K562 (cell line): ENCODE results near the gene MEIOB. TPM values are rescaled to one million over a fixed set of nuclear protein-coding genes. Genes with fewer than 3 reads are reported as not detected.

Experiments used
- ATAC-seq: fragments of 200-7000 bp; cut with Tn5 transposase; 3 replicates; pipeline ENCODE4 v1.9.1; 2020; ENCODE audit warnings: moderate library complexity
- BruUV-seq: library from RNA; stranded (reverse); fragments of 400-500 nt; replicated peaks from 2 replicates; lab custom pipeline; 2021; lab: Mats Ljungman, UMichigan
- CTCF ChIA-PET: fragments of 300-600 bp; formaldehyde crosslinking; extraction: SDS; loops from one replicate; lab custom pipeline; 2021; ENCODE audit warnings: low intra/inter-chr PET ratio; lab: Yijun Ruan, JAX
- POLR2A ChIA-PET: fragments of 300-600, 350-650 bp; sonication (Branson Sonifier 250); formaldehyde crosslinking; extraction: SDS; loops from one replicate; lab custom pipeline; 2021; ENCODE audit warnings: antibody characterized with exemption, inconsistent platforms; lab: Yijun Ruan, JAX
- DNase-seq, 4 experiments: peaks; one replicate each; pipeline versions ENCODE4 v3.0.0 to v3.0.0-alpha.2; 2011 to 2018; ENCODE audit warnings: low spot score in 3 of 4, mixed read lengths in 3 of 4; ENCODE audit errors: extremely low read depth in 1 of 4
- FAIRE-seq: peaks from 2 replicates; lab custom pipeline; 2011; peaks lifted over from hg19 to GRCh38; lab: Jason Lieb, UNC
- H2AFZ ChIP-seq: 2 replicates; pipeline ENCODE4 v1.6.0; 2011; ENCODE audit warnings: low read depth, low read length, control low read depth, inconsistent platforms
- H3K27ac ChIP-seq: fragments of 200-600 bp; 3 replicates; pipeline ENCODE4 v1.8.0; 2011; ENCODE audit warnings: low read depth, mild to moderate bottlenecking, control low read depth, inconsistent platforms, low read length, moderate library complexity, mixed read lengths; ENCODE audit errors: extremely low read depth
- H3K27me3 ChIP-seq, 2 experiments: fragments of 300-600 bp in 1 of 2; 2 replicates in 1 of 2; 3 replicates in 1 of 2; pipeline versions ENCODE4 v1.6.0 to v1.8.0; 2011; ENCODE audit warnings: inconsistent platforms in 2 of 2, low read length in 2 of 2, mild to moderate bottlenecking in 1 of 2, mixed read lengths in 1 of 2, moderate library complexity in 1 of 2; ENCODE audit not compliant: control insufficient read depth in 2 of 2, insufficient read depth in 2 of 2
- H3K36me3 ChIP-seq: fragments of 300-600 bp; 3 replicates; pipeline ENCODE4 v1.8.0; 2011; ENCODE audit warnings: mild to moderate bottlenecking, low read length, inconsistent platforms; ENCODE audit not compliant: control insufficient read depth, insufficient read depth
- H3K4me1 ChIP-seq, 2 experiments: fragments of 200-600 bp in 1 of 2; replicated peaks in 1 of 2; 2 replicates in 1 of 2; 3 replicates in 1 of 2; pipeline versions ENCODE4 v1.5.1 to v1.8.0; 2011; ENCODE audit warnings: inconsistent platforms in 2 of 2, low read length in 2 of 2, mild to moderate bottlenecking in 1 of 2, mixed read lengths in 1 of 2, moderate library complexity in 1 of 2; ENCODE audit not compliant: control insufficient read depth in 2 of 2, insufficient read depth in 2 of 2
- H3K4me2 ChIP-seq: 2 replicates; pipeline ENCODE4 v1.6.1; 2011; ENCODE audit warnings: low read length, control low read depth, inconsistent platforms, mixed read lengths; ENCODE audit not compliant: insufficient read depth
- H3K4me3 ChIP-seq: fragments of 200-600 bp; sonication (generic), shearing (Covaris generic); 2 replicates; pipeline ENCODE4 v1.5.1; 2016; ENCODE audit warnings: control low read depth, inconsistent platforms
- H3K79me2 ChIP-seq: fragments of 200-600 bp; 3 replicates; pipeline ENCODE4 v1.8.0; 2011; ENCODE audit warnings: low read length, inconsistent platforms; ENCODE audit not compliant: control insufficient read depth, insufficient read depth
- H3K9ac ChIP-seq, 2 experiments: 2 replicates each; pipeline versions ENCODE4 v1.6.0 to v1.6.1; 2011; ENCODE audit warnings: low read depth in 2 of 2, low read length in 2 of 2, control low read depth in 1 of 2, inconsistent platforms in 1 of 2, mild to moderate bottlenecking in 1 of 2, mixed read lengths in 1 of 2; ENCODE audit not compliant: insufficient read depth in 1 of 2
- H3K9me1 ChIP-seq: one replicate; pipeline ENCODE4 v1.6.0; 2011; ENCODE audit warnings: inconsistent platforms, mild to moderate bottlenecking, low read length, moderate library complexity; ENCODE audit not compliant: control insufficient read depth, insufficient read depth
- H3K9me3 ChIP-seq: replicated peaks from 2 replicates; pipeline ENCODE4 v1.5.1; 2011; ENCODE audit warnings: low read depth, low read length, inconsistent platforms; ENCODE audit not compliant: control insufficient read depth, insufficient read depth
- H4K20me1 ChIP-seq: replicated peaks from 2 replicates; pipeline ENCODE4 v1.6.1; 2011; ENCODE audit warnings: low read length, inconsistent platforms, mixed read lengths; ENCODE audit not compliant: control insufficient read depth, insufficient read depth
- CTCF ChIP-seq, 3 experiments: IDR thresholded peaks in 2 of 3; conservative IDR thresholded peaks in 1 of 3; 2 replicates each; pipeline ENCODE4 v1.5.1; 2011 to 2012; ENCODE audit warnings: low read length in 3 of 3, mild to moderate bottlenecking in 3 of 3, control low read depth in 2 of 3, improper control_type of control experiment in 1 of 3, inconsistent platforms in 1 of 3, low read depth in 1 of 3, mixed read lengths in 1 of 3, moderate library complexity in 1 of 3; ENCODE audit not compliant: insufficient read depth in 2 of 3
- DEAF1 ChIP-seq: fragments of 450-650 bp; formaldehyde crosslinking; IDR thresholded peaks from 2 replicates; pipeline ENCODE4 v1.4.0; 2020; ENCODE audit warnings: mild to moderate bottlenecking, moderate library complexity
- IRF2 ChIP-seq: sonication (generic); formaldehyde crosslinking; IDR thresholded peaks from 2 replicates; pipeline ENCODE4 v1.8.1; 2022; ENCODE audit warnings: mild to moderate bottlenecking, missing genetic modification reagents
- RAD21 ChIP-seq, 2 experiments: fragments of 250-450 bp in 1 of 2; fragments of 450-650 bp in 1 of 2; sonication (Bioruptor Pico) in 1 of 2; formaldehyde crosslinking in 1 of 2; IDR thresholded peaks in 1 of 2; conservative IDR thresholded peaks in 1 of 2; 2 replicates each; pipeline versions ENCODE4 v1.4.0 to v1.8.0; 2020 to 2022; ENCODE audit warnings: mild to moderate bottlenecking in 2 of 2, moderate library complexity in 1 of 2
- WGBS: fragments of 100-300 bp; shearing (Covaris generic); methylation state at CpG from one replicate; pipeline ENCODE4 v1.1.6; 2016; ENCODE audit warnings: low coverage, mixed read lengths; ENCODE audit not compliant: insufficient coverage; ENCODE audit errors: missing lambda C conversion rate; 5-methylcytosine and 5-hydroxymethylcytosine counted together
- in situ Hi-C: fragments of 300-500 bp; cut with MboI; formaldehyde crosslinking; loops from 4 replicates; pipeline ENCODE4 v1.15.0; 2018; ENCODE audit warnings: inconsistent platforms, mixed read lengths
- intact Hi-C: fragments of 100-400 bp; cut with micrococcal nuclease; formaldehyde crosslinking; loops from 2 replicates; pipeline ENCODE4 v1.14.2; 2022
- polyA plus RNA-seq, 8 experiments: library from polyadenylated mRNA; depleted of rRNA in 4 of 8; stranded (reverse) in 5 of 8; unstranded in 3 of 8; fragments of >200 nt; fragmentation: Nextera tagmentation in 2 of 8; fragmentation: Illumina TruSeq in 1 of 8; extraction: Ambion mirVana in 2 of 8; extraction: Trizol in 1 of 8; gene quantifications; 2 replicates each; pipeline versions ENCODE4 v1.2.1 to v1.2.3, GENCODE V29; 2011 to 2014; ENCODE audit warnings: inconsistent platforms in 1 of 8, missing spikeins in 1 of 8
- total RNA-seq, 7 experiments: library from RNA; depleted of rRNA in 6 of 7; stranded (reverse); fragments of >200 nt in 6 of 7; fragmentation: Illumina TruSeq in 2 of 7; extraction: Trizol in 2 of 7; gene quantifications; 2 replicates each; pipeline versions ENCODE4 v1.2.1 to v1.2.3, GENCODE V29; 2011 to 2021; ENCODE audit warnings: low replicate concordance in 1 of 7
- TF ChIP-seq, protein P1 (sequence below): fragments of 450-650 bp; formaldehyde crosslinking; IDR thresholded peaks from 2 replicates; pipeline ENCODE4 v1.4.0; 2020; ENCODE audit warnings: mild to moderate bottlenecking, mixed read lengths

The MEIOB gene
- total and polyA plus RNA-seq, 9 of the 15 experiments (the other 6 are each of a cell fraction or from before 2014, with no cell fraction given) = 25.4 to 203 (median 97.6) TPM

- POLR2A ChIA-PET = no interaction called here
- in situ Hi-C loops = no loop called here
- no peak for FAIRE-seq
- peak; percentile 57 to 62 for TF ChIP-seq RAD21 (CRISPR knock-in tag; conservative IDR thresholded peaks at IDR 0.05 in 1 of 2, IDR thresholded peaks at IDR 0.05 in 1 of 2)
- no peak for TF ChIP-seq IRF2
- TF ChIP-seq DEAF1 = peak; percentile 30; the same call in 1 of the 2 replicates
- TF ChIP-seq, protein P1, sequence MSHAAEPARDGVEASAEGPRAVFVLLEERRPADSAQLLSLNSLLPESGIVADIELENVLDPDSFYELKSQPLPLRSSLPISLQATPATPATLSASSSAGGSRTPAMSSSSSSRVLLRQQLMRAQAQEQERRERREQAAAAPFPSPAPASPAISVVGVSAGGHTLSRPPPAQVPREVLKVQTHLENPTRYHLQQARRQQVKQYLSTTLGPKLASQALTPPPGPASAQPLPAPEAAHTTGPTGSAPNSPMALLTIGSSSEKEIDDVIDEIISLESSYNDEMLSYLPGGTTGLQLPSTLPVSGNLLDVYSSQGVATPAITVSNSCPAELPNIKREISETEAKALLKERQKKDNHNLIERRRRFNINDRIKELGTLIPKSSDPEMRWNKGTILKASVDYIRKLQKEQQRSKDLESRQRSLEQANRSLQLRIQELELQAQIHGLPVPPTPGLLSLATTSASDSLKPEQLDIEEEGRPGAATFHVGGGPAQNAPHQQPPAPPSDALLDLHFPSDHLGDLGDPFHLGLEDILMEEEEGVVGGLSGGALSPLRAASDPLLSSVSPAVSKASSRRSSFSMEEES (CRISPR knock-in tag) = no peak
- TF ChIP-seq CTCF (IDR thresholded peaks at IDR 0.05 in 2 of 3, conservative IDR thresholded peaks at IDR 0.05 in 1 of 3; ENCODE audit: insufficient read depth in 2 of 3, low read depth in 1 of 3, low read length in 3 of 3) = peak; percentile 34 to 68 (median 40); a peak in 4 of 6 replicates
Measured at GRCh38 chr16:1863681-1864460, 8.1 kb downstream of the MEIOB start.

More at GRCh38 chr16:1863681-1864460, 8.1 kb downstream of the MEIOB start:
- Histone ChIP-seq H2AFZ (no peak overlapping the region), H3K36me3 (peaks cover 50% of the 10 kb centered on the region), H3K9me1 (no peaks in the 10 kb centered on the region), H3K27ac (no peak overlapping the region), H4K20me1 (no peaks in the 10 kb centered on the region), H3K27me3 (no peaks in the 10 kb centered on the region), H3K79me2 (peaks cover 56% of the 10 kb centered on the region), H3K4me2 (no peak overlapping the region), H3K4me3 (no peak overlapping the region), H3K4me1 (no peaks in the 10 kb centered on the region), H3K9me3 (no peaks in the 10 kb centered on the region), H3K9ac (no peak overlapping the region; a peak in 1 of 4 replicates)
- CTCF ChIA-PET = interaction anchor here (0.6 to 3.1 kb wide), 3 partner anchors 66 to 290 kb away, joined by 3 to 51 read pairs (median 9); no protein-coding TSS in a partner anchor
- ATAC-seq (peak; percentile 66), DNase-seq (peak in 1 of 4 experiments; percentile 29)
- intact Hi-C loops = loop anchor here (2.0 kb wide), 1 partner anchor 65 kb away; no protein-coding TSS in a partner anchor
- WGBS = 78% methylated on average over 4 of the region's 4 CpGs
- BruUV-seq = no TSS peak
